Body of pancreas (tissue), 4 donors: ENCODE data around the gene TWF2.

Source experiments
- CTCF ChIP-seq, 7 experiments: fragments of 450-650 bp in 4 of 7; fragments of 200-600 bp in 3 of 7; sonication (generic) in 3 of 7; IDR thresholded peaks; one replicate each; pipeline ENCODE4 v1.5.1; 2016 to 2019; ENCODE audit warnings: antibody characterized with exemption in 7 of 7
- POLR2A ChIP-seq, 3 donors: fragments of 450-650 bp; IDR thresholded peaks; one replicate each; pipeline ENCODE4 v1.6.1; 2016; ENCODE audit warnings: antibody characterized with exemption in 3 of 3, mild to moderate bottlenecking in 2 of 3

GRCh38 chr3:52242039-52242438, 3.1 kb upstream of the TWF2 start:
- TF ChIP-seq CTCF (IDR thresholded peaks at IDR 0.05) = no peak
- TF ChIP-seq POLR2A (IDR thresholded peaks at IDR 0.05) = no peak
